Activated T-cell treated with anti-CD3 and anti-CD28 coated beads, Interleukin-2, amount 50 U/mL, for 1 hour (primary cell): ENCODE measurements around the gene STARD3.
A peak's percentile ranks its signal among the peaks of the same experiment; 100 is the strongest.

Experiments used
- DNase-seq: peaks from one replicate; pipeline ENCODE4 v3.0.0-alpha.2; 2020

Gene STARD3

DNA sequence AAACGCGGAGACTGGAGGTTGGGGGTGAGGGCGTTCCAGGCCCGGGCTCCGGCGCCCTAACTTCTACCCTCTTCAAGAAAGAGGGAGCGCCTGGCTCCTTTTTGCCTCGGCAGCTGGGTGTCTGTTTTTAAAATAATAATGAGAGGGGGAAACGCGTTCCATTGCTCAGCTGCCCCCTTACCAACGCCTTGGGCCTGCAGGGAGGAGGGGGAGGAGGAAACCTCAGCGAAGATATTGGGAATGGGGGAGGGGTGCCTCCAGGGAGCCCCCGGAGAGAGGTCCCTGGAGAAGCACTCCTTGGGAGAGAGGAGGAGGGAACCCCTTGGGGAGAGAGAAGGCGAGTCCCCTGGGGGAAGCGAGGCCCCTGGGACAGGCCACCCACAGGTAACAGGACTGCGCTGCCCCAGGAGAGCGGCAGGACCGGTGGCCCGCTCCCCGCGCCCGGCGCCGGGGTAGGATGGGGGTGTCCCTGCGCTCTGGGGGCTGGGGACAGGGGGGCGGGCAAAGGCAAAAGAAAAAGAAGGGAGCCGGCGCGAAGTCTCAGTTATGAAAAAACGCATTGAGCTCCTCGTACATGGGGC lies 31.9 kb upstream of the STARD3 start:
- DNase-seq = no peak

DNA sequence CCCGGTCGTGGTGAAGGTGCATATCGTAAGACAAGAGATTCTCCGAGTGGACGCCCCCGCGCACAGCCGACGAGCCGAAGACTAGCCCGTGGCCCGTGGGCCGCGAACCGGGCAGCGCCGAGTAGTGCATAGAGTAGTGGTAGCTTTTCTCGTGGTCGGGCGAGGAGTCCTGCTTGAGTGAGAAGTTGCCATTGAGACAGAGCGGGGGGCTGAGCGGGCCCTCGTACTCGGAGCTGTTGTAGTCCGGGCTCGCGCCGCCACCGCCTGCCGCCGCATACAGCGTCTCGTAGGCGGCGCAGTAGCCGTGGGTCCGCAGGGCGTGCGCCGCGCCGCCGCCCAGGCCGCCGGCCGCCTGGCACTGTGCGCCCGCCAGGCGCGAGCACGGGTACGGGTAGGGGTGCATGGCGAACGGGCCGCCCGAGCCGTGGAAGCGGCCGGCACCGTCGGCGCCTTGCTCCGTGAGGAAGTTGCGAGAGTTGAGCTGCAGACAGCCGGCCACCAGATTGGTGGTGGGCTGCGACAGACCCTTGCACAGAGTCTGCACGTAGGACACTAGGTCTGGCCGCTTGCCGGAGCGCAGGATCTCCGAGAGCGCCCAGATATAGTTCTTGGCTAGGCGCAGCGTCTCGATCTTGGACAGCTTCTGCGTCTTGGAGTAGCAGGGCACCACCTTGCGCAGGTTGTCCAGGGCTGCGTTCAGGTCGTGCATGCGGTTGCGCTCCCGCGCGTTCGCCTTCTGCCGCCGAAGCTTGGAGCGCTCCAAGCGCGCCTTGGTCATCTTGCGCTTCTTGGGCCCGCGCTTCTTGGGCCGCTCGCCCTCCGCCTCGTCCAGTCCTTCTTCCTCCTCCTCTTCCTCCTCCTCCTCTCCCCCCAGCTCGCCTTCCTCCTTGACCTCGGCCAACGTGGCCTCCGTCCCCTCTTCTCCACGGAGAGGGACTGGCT lies 31.2 kb upstream of the STARD3 start:
- no peak for DNase-seq

GRCh38 chr17:39606434-39607056 lies 30.4 kb upstream of the STARD3 start:
- no peak for DNase-seq

DNA sequence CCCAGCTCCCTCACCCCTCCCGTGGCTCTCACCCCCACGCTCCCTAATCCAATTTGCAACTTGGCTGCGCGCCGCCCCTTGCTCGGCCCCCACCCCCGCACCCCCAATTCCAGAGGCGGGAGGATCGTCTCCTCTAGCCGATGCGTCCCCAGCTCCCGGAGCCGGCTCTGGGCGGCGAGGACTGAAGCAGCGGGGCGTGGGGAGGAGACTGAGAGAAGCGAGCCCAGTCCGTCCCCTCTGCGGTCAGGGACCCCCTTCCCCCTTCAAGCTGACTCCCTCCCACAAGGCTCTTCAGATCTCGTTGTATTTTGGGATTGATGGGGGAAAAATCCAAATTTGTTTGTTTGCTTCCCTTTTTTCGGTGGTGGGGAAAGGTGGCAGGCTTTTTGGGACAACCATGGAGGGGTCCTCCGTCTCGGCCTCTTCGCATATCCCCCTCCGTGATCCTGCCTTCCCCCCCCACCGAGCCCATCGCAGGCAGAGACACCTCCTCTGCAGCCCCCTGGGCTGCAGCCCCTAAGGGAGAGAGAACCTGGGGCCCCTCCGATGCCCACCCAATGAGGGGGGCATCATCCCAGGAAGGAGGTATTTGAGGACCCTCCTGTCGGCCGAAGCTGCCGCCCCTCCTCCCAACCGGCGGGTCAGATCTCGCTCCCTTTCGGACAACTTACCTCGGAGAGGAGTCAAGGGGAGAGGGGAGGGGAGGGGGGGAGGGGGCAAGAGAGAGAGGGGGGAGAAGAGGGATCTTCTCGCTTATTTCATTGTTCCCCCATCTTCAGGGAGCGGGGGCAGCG lies 29.7 kb upstream of the STARD3 start:
- DNase-seq = no peak

GRCh38 chr17:39607851-39608130 lies 29.2 kb upstream of the STARD3 start, which contains the start of gene NEUROD2:
Gene NEUROD2 (minus strand): TSS chr17:39607920. CDS start chr17:39606599, 1,321 bp downstream.
- DNase-seq = no peak

DNA sequence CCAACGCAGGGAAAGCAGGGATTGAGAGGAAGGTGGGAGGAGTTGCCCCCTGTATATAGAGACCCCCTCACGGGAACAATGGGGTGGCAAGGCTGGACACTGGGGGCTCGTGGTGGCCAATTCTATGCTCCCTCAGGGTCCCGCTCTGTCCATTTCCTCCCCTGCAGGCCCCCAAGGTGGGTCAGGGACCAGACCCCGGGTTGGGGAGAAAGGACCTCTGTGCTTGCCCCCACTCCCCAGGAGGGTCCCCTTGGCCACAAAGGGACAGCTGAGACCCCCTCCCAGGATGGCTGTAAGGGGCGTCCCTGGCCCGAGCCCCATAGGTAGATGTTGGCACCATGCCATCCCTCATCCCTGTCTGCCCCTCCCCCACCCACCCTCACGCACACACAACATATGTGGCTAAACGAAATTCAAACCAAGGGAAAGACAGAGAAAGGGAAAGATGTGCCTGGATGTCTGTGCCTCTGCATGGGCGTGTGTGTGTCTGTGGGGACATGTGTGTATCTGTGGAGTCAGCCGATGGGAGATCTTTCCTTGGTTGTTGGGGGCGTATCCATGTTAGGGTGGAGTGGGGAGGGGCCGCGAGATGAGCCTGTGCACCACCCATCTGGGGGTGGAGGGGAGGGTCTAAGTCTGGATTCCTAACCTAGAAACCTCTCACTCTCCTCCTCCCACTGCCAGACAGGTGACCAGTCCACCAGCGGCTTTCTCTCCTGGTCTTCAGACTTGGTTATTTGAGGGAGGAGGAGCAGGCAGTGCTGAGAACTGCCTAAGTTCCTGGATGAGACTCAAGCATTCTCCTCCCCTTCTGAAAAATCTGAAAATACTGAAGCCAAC lies 28.6 kb upstream of the STARD3 start:
- no peak for DNase-seq

DNA sequence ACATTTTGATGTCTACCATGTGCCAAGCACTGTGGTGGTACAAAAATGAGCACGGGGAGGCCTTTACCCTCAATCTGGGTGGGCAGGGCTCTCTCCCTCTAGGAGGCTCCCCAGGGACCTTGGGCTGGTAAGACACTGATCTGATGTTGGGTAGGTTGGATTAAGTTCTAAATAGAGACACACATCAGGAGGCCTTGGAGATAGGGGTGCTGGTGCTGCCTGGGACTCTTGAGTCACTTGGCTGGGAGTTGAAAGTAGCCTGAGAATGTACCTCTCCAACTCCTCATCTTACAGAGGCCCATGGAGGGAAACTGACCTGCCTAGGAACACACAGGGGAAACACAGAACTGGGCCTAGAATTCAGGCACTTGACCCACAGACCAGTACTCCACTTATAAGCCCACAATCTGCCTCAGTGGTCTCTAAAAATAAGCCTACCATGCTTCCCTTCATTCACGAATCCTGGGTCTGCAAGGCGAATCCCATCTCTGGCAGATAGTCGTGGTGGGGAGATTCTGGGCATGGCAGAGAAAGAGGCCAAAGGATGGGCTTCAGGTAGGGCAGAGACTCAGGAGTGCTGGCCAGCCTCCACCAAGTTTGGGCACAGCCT lies 27.4 kb upstream of the STARD3 start:
- DNase-seq = no peak

GRCh38 chr17:39611401-39612112 lies 25.4 kb upstream of the STARD3 start:
- no peak for DNase-seq

- DNase-seq = no peak
These were observed 24.6 kb upstream of the STARD3 start for GRCh38 chr17:39612291-39612894.

- no peak for DNase-seq
These were observed 23.9 kb upstream of the STARD3 start for GRCh38 chr17:39612935-39613464.

GRCh38 chr17:39614545-39615157 lies 22.3 kb upstream of the STARD3 start:
- DNase-seq = no peak

GRCh38 chr17:39615434-39615833 lies 21.5 kb upstream of the STARD3 start:
- DNase-seq = no peak

GRCh38 chr17:39617100-39617445 lies 19.9 kb upstream of the STARD3 start:
- DNase-seq = no peak

GRCh38 chr17:39617446-39618245 lies 19.3 kb upstream of the STARD3 start:
- DNase-seq = peak; percentile 64

- DNase-seq = no peak
These were observed 18.6 kb upstream of the STARD3 start for GRCh38 chr17:39618246-39618913.

DNA sequence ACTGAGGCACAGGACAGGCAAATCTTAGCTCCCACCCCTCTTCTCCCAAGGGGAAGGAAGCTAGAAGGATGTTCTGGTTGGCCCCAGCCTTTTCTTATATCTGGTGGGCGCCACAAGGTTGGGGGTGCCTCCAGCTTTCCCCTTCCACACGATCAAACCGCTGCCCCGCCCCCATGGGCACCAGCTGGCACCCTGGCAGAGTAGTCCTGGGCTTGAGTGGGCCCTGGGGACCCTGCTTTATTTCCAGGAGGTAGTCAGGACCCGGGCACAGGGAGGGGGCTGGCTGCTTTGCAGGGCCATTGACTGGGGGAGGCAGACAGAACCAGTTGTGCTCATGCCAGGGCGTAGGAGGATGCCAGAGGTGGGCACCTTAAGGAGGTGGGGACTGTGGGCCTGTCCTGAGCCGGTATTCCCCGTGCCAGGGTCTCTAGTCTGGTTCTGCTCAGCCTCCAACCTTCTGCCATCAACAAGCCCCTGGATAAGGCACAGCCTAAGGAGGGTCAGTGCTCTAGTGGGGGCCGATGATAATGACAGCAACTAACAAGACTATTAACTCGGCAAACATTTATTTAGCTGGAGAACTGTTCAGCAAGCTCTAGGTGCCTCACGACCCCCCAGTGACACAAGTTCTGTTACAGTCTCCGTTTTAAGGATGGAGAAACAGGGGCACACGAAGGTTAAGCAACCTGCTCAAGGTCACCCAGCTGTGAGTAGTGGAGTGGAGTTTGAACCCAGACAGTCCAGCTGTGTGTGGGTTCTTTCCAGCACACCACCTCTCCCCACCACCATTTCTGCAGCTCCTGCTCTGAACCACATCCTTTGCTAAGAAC lies 17.8 kb upstream of the STARD3 start:
- no peak for DNase-seq

GRCh38 chr17:39619786-39620101 lies 17.2 kb upstream of the STARD3 start:
- no peak for DNase-seq
